ENCODE results near the gene GADD45GIP1.
A peak's percentile ranks its signal among the peaks of the same experiment; 100 is the strongest.

The GADD45GIP1 gene

GRCh38 chr19:12956446-12957388, at the start of gene GADD45GIP1:
TSS of gene GADD45GIP1 (minus strand) at chr19:12957223. CDS start at chr19:12957212, 11 bp downstream.
- DNase-seq: peak; percentile 75 to 82

DNA sequence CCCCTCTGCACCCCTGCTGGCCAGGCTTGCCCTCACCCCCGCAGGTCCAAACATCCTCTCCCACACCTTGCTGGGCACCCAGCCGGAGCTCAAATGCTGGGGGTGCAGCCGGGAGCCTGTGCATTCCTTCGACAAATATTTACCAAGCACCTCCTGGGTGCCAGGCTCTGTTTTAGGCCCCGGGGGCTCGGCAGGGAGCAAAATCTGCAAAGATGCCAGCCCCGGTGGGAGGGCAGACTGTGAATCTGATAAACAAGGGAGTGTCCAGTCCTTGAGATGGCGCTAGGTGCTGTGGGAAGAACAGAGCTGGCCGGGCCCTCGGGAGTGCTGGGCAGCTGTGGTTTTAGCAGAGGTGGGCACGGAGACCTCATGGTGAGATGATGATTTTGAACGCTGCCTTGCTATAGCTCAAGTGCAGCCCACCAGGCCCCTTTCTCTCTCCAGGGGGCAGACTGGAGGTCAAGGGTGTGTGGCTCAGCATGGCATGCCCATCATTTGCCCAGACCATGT, 48.9 kb upstream of the GADD45GIP1 start:
- no peak for DNase-seq

DNA sequence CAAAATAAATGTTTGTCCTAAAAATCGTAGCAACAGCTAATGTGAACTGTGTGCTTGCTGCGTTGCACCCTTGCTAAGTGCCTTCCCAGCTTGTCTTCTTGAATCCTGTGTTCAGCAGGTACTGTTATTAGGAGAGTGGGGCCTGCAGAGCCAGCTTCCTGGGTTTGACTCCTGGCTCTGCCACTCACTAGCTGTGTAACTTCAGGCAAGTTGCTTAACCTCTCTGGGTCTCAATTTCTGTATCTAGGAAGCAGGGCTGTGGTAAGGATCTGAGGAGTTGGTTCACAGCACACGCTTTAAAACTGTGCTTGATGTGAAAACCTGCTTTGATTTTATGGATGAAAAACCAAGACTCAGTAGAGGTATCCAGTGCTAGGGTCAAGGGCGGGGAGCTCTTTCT, 48.2 kb upstream of the GADD45GIP1 start:
- DNase-seq: no peak

- no peak for DNase-seq
These were observed 47.2 kb upstream of the GADD45GIP1 start for GRCh38 chr19:13004273-13004672.

DNA sequence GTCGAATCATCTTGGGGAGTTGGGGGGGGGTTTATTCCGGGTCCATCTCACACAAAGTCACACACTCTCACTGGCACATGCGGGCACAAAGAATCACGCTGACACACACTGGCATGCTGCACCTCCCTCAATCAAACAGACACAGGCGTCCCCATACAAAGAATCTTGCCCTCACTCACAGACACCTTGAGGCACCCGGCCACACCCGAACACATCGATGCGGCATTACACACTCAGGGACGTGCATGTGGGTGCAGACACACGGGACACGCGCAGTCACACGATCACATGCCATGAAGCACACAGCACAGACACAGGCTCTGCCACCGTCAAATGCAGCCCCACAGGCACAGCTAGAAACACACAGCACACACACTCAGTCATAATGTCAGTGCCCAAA, 46.1 kb upstream of the GADD45GIP1 start:
- no peak for DNase-seq

GRCh38 chr19:13002166-13002898, 45.3 kb upstream of the GADD45GIP1 start:
- no peak for DNase-seq

DNA sequence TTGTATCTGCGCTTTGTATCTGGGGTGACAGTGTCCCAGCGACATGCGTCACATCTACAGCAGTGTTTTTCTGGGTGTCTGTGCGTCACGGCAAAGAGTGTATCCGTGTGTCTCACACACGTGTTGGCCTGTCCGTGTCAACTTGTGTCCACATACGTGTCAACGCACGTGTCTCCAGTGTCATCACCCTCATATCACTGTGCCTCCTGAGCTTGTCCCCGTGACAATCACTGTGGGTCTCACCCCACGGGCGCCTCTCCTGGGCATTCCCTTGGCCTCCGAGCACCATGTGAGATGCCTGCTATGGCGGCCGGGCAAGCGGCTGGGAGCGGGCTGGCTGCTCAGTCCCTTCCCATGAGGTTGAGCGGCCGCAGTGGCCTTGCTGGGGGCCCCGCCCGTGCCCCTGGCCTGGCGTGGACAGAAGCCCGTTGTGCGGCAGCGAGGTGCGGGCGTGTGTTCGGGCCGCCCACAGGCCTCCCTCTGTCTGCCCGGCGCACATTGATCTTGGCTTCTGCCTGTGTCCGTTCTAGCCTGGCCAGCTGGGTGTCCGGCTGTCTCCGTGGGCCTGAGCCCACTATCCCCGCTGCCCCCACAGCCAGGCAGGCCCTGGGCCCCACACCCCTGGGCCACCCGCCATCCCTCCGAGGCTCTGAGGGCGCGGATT, 44.6 kb upstream of the GADD45GIP1 start:
- DNase-seq: no peak

GRCh38 chr19:13001166-13001501, 44.1 kb upstream of the GADD45GIP1 start:
- no peak for DNase-seq

DNA sequence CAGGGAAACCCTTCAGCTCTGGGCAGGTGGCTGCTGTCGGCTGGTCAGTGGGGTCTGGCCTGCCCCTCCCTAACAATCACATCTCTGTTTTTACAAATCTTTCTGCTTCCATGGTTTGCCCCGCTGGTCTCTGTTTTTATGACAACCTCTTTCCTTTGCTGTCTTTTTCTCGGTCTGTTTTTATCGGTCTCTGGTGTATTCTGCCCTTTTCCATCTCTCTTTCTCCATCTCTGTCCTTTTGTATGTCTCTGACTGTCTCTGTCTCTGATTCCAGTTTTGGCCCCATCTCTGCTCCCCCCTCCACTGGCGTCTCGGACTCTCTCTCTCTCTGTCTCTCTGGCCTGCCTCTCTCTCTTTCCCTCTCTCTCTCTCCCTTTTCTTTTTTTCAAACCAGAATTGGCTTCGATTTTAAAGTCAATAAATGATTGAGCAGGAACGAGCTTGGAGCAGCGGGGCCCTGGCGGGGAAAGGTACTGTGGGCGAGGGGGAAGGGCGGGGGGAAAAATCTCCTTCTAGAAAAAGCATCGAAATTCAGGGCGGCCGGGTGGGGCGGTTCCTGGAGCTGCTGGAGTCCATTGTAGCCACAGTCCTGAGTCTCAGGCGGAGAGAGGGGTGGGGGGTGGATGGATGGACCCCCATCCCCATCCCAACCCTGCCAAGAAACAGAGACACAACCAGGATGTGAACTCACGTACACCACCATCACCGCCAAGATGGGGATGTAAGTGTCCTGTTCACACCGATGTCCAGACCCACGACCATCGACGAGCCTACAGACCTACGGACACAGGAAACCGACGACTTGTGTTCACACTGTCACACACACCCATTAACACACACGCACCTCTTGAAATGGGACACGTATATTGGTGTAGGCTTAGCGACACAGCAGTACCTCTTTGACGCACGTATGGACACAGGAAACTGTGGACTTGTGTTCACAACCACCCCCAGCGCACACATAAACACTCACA, 41.2 kb upstream of the GADD45GIP1 start:
- no peak for DNase-seq

- DNase-seq: no peak
These were observed 40.4 kb upstream of the GADD45GIP1 start for GRCh38 chr19:12997179-12997966.

DNA sequence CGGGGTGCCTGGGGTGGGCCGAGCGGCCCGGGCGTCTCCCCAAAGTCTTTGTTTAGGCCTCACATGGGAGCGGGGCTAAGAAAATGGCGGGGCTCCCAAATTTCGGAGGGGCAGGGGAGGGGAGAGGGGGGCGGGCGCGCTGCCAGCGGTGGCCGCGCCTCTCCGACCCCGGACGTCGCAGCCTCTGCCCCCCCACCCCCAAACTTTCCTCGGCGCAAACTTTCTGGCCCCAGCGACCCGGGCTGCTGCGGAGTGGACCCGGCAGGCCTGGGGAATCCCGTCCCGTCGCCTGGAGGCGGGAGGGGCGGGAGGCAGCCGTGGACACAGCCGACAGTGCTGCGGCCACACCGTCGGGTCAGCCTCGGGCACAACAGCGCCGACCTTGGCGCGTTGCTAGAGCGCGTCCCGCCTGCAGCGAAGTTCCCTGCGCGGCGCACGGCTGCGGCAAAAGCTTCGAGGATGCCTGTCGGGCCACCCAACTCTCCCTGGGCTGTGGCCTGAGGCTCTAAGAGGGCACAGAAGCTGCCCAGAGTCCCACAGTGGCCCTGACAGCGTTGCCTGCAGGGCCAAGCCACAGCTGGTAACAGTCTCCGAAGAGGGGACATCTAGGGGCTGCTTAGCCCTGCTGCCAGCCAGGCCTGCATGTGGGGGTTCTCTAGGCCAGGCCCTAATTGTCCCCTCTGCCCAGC, 39.5 kb upstream of the GADD45GIP1 start:
- no peak for DNase-seq

DNA sequence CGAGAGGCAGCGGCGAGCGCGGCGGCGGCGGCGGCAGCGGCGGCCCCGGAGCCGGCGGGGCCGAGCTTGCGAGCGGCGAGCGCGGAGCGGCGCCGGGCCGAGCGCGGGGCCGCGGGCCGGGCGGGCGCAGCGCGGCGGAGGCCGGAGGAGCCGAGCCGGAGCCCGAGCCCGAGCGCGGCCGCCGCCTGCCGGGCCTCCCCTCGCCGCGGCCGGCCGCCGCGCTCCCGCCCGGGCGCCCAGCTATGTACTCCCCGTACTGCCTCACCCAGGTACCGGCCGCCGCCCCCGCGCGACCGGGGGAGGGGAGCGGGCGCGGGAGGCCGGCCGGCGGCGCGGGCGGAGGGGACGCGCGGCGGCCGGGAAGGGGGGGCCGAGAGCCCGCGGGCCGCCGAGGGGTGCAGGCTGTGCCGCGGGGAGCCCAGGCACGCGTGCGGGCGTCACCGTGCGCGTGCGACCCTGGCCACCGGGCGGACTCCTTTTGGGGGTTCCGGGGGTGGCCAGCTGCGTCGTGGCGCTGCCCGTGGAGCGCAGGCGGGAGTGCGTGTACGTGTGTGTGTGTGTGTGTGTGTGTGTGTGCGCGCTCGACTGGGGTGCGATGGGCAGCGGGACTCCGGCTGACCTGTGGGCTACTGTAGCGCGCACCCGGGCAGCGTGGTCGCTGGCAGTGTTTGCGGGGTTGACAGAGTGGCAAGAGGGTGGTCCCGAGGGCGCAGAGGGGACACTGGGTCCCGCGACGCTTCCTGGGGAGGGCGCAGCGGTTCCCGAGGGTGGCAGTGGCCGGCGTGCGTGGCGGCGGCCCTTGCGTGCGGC, 38.8 kb upstream of the GADD45GIP1 start:
- DNase-seq: peak in 1 of 2 experiments; percentile 7

- DNase-seq: no peak
These were observed 37.9 kb upstream of the GADD45GIP1 start, which contains the start of gene NFIX for GRCh38 chr19:12994701-12995595. TSS of gene NFIX (plus strand) at chr19:12995475. CDS start at chr19:12995838, 363 bp downstream.

GRCh38 chr19:12993562-12993961, 36.5 kb upstream of the GADD45GIP1 start:
- no peak for DNase-seq

- no peak for DNase-seq
These were observed 35.7 kb upstream of the GADD45GIP1 start for GRCh38 chr19:12992729-12993128.

DNA sequence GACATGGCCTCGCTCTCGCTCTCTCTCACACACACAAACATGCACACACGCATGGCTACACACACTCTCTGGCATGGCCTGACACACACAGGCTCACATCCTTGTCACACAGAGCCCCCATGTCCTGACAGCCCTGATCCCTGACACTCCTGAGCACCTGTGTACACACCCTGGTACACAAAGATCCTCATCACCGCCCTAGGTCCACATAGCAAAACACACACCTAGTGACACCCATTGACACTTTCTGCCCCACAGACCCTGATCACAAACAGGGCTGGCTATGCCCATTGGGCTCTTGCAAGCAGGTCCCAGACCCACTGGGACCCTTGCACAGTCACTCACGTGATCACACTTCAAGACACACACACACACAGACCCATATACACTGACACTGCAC, 34.3 kb upstream of the GADD45GIP1 start:
- DNase-seq: no peak

GRCh38 chr19:12990853-12991252, 33.8 kb upstream of the GADD45GIP1 start:
- DNase-seq: no peak

- no peak for DNase-seq
These were observed 33.4 kb upstream of the GADD45GIP1 start for GRCh38 chr19:12990431-12990830.
